ENCODE results near the gene GRIK4.

Gene GRIK4

GRCh38 chr11:120880498-120881175 is 369.1 kb downstream of the GRIK4 start:
- no peak for DNase-seq (ENCODE audit: low read depth in 3 of 3)

DNA sequence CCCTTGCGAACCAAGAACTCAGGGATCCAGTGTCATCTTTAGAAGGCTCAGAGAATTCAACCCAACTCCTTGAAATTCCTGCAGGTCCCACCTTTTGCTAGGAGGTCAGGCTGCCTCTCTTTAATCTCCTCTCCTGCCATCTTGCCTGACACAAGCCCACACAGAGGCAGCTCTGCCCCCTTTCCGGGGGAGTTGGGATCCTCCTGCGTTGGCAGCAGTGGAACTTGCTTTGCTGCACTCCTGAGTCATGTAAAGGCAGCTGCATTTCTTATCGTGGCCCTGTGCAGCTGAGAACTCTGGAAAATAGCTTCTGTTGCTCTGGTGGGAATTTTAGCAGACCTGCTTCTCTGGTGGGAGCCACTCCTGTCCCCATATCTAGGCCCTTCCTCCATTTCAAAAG is 370.0 kb downstream of the GRIK4 start:
- no peak for DNase-seq (ENCODE audit: low read depth in 3 of 3)

DNA sequence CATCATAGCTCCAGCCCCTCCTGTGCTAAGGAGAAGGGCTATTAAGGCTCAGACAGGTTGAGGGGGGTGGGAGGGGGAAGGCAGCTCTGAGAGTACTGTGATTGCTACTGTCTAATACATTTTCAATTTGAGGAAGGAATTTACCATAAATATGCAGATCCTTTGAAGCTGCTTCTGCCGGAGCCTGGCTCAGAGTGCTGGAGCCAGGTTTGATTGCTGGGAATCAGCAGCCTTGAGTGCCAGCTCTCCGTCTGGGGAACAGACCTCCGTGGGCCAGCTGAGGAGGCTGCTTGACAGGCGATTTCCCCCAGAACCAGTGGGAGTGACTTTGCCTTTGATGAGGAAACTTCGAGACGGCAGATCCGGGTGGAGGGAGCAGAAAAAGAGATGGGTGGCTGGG is 370.6 kb downstream of the GRIK4 start:
- no peak for DNase-seq (ENCODE audit: low read depth in 3 of 3)

DNA sequence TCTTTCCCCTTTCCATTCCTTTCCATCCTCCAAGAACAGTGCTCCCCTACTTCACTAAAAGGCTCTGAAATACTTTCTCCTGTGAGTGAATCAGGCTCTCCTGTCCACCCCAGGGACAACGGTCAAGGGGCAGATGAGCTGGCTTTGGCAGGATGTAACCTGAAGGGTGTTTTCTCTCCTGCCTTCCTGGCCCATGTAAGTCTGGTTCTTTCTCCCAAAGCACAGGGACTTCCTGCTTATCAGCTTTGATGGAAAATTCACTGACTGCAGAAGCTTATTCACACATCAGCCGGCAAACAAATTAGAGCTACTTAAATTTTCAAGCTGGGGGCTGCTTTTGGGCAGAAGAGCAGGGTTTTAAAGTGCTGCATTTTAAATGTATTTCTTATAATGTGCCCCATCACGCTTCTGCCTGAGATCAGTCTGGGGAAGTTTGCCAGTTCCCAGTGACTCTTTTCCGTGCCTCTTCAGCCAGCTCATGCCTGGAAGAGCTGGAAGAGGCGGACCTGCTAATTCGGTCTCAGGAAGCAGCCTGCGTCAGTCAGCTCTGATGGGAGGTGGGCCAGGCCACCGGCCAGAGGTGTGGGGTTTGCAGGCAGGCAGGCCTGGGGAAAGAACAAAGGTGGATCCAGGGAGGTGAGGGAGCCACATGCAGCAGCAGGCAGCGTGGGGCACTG is 372.0 kb downstream of the GRIK4 start:
- no peak for DNase-seq (ENCODE audit: low read depth in 3 of 3)

DNA sequence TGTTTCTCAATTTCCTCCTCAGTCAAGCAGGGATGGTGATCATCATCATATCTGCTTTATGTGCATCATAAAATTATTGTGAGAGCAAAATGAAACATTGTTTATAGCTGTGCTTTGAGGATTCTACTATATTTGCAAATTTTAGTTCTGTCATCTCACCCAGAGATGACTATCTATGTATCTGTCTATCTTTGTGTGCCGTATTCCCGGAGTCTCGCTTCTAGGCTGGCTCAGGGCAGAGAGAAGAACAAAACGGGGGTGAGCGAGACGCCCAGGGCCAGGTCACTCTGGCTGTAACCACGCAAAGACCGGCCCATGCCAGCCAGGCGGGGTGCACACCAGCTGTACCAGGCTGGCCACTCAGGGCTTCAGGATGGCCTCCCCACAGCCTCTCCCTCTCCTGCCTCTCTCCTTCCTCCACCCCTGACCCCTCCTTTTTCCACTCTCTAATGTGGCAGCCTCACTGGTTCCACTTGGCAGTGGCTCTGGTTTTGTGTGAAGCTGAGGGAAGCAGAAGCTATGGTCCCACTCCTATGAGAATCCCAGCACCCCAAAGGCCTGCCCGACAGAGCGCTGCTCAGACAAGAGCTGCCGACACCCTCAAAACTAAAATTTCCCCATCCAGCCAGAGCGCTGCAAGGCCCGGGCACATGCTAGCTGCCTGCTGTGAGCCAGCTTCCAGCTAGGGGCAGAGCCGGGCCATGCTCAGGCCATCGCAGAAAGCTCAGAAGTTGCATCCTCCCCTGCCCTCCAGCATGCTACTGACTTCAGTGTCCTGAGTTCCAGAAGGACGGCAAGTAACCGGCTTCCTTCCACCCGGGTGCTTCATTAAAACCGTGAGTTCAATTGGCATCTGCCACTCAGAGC is 372.8 kb downstream of the GRIK4 start:
- no peak for DNase-seq (ENCODE audit: low read depth in 3 of 3)

GRCh38 chr11:120890609-120891320 is 379.2 kb downstream of the GRIK4 start:
- no peak for DNase-seq (ENCODE audit: low read depth in 3 of 3)

DNA sequence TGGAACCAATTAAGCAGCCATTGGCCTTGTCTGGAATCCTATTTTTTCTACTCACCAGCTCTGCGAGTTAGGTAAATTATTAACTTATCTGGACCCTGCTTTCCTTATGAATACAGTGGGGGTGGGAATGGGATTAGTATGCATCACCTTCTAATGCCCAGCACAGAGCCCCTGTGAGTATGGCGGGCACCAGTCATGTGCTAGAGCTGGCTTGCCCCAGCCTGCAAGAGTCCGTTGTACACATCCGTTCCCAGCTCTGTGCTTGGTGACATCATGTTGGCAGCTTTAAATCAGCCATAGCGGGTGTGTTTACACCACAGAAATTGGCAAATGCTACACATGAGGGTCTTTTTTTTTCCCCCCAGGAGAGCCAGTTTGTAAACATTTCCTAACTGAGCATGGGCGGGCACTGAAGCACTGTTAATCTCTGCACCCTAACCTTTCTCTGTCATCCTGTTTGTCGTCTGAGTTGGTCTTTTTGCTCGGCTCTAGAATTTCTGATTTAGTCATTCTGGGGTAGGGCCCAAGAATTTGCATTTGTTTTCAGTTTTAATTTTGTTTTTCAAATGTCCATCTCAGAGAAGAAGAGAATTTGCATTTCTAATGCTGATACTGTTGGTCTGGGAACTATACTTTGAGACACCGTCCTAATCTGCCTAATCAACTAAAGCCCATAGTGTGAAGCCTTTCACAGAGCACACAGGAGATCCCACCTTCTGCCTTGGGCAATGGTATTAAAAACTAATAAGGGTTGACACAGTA is 382.1 kb downstream of the GRIK4 start:
- no peak for DNase-seq (ENCODE audit: low read depth in 3 of 3)

DNA sequence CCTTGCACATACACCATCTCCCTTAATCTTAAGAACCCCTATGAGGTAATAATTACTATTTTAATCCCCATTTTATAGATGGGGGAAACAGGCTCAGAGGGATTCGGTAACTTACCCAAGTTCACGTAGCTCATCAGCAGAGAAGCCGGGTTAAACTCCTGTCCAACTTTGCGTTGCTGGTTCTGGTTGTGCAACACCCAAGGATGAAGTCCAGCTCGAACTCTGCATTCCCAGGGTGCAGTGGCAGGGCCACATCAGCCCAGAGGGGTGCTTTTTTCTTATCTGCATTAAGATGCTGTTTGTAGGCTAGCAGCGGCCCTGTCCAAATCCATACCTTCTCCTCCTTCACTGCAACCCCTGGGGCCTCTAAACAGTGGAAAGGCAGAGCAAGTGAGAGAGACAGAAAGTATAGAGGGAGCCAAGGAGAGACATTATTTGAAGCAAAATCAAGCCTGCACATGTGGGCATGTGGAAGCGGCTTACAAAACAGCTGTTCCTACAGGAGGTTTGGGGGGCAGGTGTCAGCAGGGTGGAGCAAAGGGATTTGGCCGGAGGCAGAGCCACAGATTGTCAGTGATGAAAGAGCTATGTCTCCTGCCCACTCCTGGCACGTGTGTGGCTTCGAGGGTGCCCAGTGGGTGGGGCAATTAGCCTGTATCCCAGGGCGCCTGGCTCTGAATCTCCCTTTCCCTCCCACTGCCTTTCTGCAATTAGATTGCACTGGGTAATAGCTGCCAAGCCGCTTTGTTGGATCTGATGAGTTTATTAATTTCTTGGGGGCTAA is 382.8 kb downstream of the GRIK4 start:
- DNase-seq (ENCODE audit: low read depth in 3 of 3) = no peak

DNA sequence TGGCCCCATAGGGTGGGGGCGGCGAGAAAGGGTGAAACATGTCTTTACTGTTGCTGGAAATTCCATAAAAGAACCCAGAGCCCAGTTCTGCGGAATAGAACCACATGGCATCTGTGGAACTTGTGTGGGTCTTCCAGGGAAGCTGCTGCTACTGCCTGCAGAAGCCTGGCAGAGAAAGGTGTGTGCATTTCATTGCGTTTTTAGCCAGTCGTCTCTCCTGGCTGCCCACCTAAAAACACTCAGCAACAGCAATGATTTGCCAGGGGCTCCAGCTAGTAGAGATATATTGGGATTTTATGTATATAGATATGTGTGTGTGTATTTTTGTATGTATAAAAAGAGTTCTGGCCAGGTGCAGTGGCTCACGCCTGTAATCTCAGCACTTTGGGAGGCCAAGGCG is 385.1 kb downstream of the GRIK4 start:
- no peak for DNase-seq (ENCODE audit: low read depth in 3 of 3)

- DNase-seq (ENCODE audit: low read depth in 3 of 3) = no peak
Measured at GRCh38 chr11:120898568-120898967, 387.0 kb downstream of the GRIK4 start.

DNA sequence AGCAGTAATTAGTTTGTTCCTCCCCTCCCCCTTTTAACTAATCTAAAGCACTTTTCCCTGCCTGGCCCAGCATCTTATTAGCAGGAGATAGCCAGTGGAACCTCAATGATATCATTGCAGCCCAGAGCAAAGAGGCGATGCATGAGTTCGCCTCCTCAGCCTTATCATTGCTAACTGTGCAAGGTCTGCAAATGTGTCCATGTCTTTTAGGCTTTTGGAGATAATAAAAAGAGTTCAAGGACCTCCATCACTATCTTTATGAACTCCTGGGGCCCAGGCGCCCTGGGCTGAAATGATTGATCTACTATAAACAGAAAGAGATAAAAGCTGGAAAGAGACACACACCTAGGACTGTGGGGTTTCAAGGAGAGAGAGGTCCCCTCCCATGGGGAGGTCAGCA is 388.2 kb downstream of the GRIK4 start:
- no peak for DNase-seq (ENCODE audit: low read depth in 3 of 3)

DNA sequence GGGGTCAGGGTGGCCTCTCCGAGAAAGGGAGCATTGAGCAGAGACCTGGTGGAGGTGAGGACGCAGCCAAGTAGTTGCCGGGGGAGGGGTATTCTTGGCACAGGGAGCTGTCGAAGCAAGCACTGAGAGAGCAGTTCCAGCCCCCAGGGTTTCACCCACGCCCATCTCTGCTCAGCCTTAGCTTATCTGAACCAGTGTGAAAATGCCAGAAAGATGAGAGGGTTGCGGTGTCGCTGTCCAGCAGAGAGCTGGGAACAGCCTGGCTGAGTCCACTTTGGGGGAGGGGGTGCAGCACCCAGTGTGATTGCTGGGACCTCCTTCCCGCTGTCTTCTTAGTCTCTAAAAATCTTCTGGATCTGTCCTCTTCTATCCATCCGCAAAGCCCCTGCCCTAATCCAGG is 389.1 kb downstream of the GRIK4 start:
- no peak for DNase-seq (ENCODE audit: low read depth in 3 of 3)

DNA sequence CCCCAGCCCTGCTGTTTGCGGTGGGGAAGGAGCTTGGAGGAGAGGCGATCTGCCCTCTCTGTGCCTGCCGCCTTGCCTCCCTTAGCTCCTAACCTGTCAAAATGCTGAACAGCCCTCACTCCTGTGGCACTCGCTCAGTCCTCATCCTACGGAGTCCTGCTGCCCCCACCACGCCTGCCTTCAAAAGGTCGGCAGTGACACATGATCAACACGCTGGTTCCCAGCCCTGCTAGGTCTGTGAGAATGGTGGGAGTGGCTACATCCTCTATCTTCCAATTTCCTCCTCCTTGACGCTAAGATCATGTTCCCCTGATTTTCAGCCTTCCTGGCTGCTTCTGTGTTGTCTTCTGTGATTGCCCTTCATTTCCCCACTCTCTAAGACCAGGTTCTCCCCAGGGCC is 392.1 kb downstream of the GRIK4 start:
- no peak for DNase-seq (ENCODE audit: low read depth in 3 of 3)

- DNase-seq (ENCODE audit: low read depth in 3 of 3) = no peak
Measured at GRCh38 chr11:120904116-120904515, 392.6 kb downstream of the GRIK4 start.

GRCh38 chr11:120906766-120907165 is 395.2 kb downstream of the GRIK4 start:
- DNase-seq (ENCODE audit: low read depth in 3 of 3) = no peak

GRCh38 chr11:120907971-120908370 is 396.4 kb downstream of the GRIK4 start:
- DNase-seq (ENCODE audit: low read depth in 3 of 3) = no peak

GRCh38 chr11:120908461-120909181 is 397.1 kb downstream of the GRIK4 start:
- no peak for DNase-seq (ENCODE audit: low read depth in 3 of 3)

GRCh38 chr11:120909676-120910416 is 398.3 kb downstream of the GRIK4 start:
- no peak for DNase-seq (ENCODE audit: low read depth in 3 of 3)

DNA sequence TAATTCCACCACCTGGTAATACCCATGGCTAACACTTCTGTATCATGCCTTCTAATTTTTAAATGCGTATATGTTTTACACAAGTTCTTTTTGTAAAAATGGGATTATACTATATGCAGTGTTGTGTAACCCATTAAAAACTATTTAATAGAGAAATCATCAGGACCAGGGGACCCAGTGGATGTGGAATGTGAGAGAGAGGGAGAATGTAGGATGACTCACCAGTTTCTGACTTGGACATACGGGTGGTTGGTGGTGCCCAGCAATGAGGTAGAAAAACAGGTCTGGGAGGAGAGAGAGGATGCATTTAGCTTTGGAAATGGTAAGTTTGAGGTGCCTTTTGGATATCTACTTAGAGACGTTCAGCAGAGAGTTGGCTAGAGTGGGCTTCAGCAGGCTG is 400.4 kb downstream of the GRIK4 start:
- DNase-seq (ENCODE audit: low read depth in 3 of 3) = no peak
